HG03039 (cell line): ENCODE results near the gene ELOVL7.
"Not testable (repeated sequence)": the region's sequence is repeated elsewhere in the genome, so short reads cannot be mapped to it uniquely, and the experiment has no call there.

Experiments
- ATAC-seq: cut with Tn5 transposase; IDR thresholded peaks from one replicate; pipeline ENCODE4 v1.9.1; 2021; ENCODE audit warnings: mild to moderate bottlenecking, moderate library complexity; ENCODE audit not compliant: unreplicated experiment

ELOVL7 gene

GRCh38 chr5:60718166-60718892 is 125.7 kb downstream of the ELOVL7 start:
- no peak for ATAC-seq

GRCh38 chr5:60715201-60715928 is 128.7 kb downstream of the ELOVL7 start:
- ATAC-seq = not testable (repeated sequence)

GRCh38 chr5:60712950-60713349 is 131.1 kb downstream of the ELOVL7 start:
- no peak for ATAC-seq

GRCh38 chr5:60711892-60712291 is 132.2 kb downstream of the ELOVL7 start:
- ATAC-seq = not testable (repeated sequence)

- no peak for ATAC-seq
Observed at GRCh38 chr5:60710362-60710761, 133.7 kb downstream of the ELOVL7 start.

- ATAC-seq = no peak
Observed at GRCh38 chr5:60705144-60705543, 138.9 kb downstream of the ELOVL7 start.

- ATAC-seq = no peak
Observed at GRCh38 chr5:60703944-60704343, 140.1 kb downstream of the ELOVL7 start.
